Cerebellar nuclear complex (tissue), 1 donor: Measurements from ENCODE around the gene ACAA1.
"Not testable (repeated sequence)": the region's sequence is repeated elsewhere in the genome, so short reads cannot be mapped to it uniquely, and the experiment has no call there.

Experiments
- DNase-seq, 2 experiments: peaks; one replicate each; lab custom pipeline; 2025; lab: John Stamatoyannopoulos, UW

ACAA1 gene, protein sequence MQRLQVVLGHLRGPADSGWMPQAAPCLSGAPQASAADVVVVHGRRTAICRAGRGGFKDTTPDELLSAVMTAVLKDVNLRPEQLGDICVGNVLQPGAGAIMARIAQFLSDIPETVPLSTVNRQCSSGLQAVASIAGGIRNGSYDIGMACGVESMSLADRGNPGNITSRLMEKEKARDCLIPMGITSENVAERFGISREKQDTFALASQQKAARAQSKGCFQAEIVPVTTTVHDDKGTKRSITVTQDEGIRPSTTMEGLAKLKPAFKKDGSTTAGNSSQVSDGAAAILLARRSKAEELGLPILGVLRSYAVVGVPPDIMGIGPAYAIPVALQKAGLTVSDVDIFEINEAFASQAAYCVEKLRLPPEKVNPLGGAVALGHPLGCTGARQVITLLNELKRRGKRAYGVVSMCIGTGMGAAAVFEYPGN

DNA sequence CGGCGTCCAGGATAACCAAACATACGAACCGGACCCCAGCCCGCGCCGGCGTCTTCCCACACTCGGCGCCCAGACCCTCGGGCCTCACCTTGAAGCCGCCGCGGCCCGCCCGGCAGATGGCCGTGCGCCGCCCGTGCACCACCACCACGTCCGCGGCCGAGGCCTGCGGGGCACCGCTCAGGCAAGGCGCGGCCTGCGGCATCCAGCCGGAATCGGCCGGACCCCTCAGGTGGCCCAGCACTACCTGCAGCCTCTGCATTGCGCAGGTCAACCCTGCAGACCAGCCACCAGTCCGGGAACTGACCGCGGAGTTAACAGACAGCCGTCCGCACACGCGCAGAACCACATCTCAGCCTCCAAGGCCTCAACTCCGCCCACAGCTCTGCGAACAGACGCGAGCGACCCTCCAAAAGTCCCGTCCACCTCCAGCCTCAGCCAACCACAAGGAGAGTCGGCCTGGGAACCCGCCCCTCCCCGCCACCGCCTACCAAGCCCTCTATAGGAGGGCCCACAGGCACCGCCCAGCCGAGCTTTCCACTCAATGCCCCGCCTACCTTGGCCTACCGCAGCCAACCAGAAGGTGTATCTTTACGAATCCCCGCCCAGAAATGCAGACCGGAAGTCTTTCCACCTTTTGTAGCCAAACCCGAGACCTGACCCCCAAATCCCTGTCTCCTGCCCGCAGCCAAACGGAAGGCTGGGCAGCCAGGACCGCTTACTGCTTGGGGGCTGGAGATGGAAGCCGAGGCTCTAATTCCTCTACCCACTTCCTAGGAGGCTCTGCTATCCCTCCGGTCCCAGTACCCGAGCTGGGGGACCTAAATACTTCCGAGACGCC is at the start of gene ACAA1:
TSS of gene ACAA1 (minus strand) at position 351 of the 838 bp plus-strand sequence. CDS start at position 259, 92 bp downstream.
- peak; percentile 98 to 99 for DNase-seq

DNA sequence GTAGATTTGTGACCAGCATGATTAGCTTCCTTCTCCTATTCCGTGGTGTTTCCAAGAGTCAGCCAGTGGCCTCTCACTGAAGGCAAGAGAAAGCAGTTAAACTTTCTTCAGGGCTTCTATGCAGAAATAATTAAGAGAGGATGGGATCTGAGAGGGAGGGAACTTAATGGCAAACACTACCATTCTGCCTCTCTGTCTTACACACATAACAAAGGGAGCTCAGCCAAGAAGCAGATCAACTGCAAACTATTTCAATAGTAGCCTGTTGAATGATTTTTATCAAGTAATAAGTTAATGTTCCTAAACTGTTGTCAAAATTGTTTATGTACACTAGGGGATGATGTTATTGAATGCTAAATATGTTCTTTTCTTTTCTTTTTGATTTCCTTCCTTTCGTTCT is 40.3 kb upstream of the ACAA1 start:
- no peak for DNase-seq

DNA sequence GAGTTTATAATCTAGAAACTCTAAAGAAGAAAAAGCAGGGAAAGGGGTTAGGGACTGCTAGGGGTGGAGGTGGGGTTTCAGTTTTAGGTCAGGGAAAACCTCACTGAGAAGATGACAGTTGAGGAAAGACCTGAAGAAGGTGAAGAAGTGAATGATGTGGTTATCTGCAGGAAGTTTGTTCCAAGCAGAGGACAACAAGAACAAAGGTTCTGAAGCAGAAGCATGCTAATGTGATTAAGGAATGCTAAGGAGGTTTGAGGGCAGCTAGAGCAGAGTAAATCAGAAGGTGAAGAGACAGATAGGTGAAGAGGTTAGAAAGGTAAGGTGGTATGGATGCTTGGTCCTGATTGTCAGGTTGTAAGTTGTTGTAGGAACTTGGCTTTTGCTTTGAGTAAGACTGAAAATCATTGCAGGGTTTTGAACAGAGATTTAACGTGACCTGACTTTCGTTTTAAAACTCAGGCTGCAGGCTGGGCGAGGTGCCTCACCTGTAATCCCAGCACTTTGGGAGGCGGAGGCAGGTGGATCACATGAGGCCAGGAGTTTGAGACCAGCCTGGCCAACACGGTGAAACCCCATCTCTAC is 37.0 kb upstream of the ACAA1 start:
- DNase-seq: no peak

DNA sequence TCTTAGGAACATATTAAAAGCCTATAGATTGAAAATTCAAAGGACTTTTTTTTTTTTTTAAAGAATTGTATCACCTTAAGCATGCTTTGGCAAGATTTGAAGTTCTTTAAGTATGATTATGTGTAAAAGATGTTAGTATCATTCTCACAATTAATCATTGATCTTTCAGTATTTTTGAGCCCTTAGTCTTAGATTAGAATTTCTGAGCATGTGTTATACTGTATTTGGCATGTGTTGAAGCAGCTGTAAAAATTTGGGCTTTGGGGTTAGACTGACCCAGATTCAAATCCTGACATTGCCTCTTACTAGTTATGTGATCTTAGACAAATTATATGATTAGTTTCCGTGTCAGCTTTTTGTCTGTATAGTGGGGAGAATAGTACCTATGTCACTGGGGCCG is 34.7 kb upstream of the ACAA1 start:
- no peak for DNase-seq

DNA sequence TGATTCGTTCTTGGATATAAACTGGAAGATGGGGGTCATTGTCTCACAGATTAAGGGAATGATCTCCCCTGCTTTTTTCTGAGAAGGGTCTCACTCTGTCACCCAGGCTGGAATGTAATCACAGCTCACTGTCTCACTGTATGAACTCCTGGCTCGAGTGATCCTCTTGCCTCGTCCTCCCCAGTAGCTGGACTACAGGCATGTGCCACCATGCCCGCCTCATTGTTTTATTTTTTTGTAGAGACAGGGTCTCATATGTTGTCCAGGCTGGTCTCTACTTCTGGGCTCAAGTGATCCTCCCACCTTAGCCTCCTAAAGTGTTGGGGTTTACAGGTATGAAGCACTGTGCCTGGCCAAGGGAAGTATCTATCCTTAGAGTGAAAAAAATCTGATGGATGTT is 33.8 kb upstream of the ACAA1 start:
- no peak for DNase-seq

DNA sequence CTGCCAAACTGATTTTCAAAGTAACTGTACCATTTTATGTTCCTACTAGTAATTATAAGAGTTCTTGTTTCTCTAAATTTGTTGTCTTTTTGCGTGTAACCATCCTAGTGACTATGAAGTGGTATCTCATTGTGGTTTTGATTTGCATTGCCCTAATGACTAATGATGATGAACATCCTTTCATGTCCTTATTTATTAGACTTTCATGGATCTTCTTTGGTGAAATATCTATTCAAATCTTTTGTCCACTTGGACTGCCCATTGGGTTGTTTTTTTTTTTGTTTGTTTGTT is 32.0 kb upstream of the ACAA1 start:
- DNase-seq: no peak

DNA sequence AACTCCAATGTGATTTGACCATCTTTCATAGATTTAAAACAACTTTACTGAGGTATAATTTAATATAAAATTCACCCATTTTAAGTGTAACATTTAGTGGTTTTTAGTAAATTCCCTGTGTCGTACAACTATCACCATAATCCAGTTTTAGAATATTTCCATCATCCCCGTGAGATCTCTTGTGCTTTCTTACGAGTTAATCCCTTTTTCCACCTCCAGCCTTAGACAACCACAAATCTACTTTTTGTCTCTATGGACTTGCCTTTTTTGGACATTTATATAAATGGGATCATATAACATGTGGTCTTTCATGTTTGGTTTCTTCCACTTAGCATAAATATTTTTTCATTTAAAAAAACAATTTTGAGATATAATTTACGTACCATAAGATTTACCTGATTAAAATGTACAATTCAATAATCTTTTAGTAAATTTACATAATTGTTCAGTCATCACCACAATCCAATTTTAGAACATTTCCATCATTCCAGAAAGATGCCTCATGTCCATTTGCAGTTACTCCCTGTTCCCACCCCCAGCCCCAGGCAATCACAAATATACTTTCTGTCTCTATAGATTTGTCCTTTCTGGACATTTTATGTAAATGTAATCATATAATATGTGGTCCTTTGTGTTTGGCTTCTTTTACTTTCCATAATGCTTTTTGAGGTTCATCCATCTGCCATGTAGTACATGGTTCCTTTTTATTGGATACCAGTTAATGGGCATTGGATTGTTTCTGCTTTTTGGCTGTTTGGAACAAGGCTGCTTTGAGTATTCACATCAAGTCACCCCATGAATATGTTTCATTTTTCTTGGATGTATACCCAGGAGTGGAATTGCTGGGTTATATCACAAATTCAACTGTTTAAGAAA is 31.5 kb upstream of the ACAA1 start:
- DNase-seq: no peak

DNA sequence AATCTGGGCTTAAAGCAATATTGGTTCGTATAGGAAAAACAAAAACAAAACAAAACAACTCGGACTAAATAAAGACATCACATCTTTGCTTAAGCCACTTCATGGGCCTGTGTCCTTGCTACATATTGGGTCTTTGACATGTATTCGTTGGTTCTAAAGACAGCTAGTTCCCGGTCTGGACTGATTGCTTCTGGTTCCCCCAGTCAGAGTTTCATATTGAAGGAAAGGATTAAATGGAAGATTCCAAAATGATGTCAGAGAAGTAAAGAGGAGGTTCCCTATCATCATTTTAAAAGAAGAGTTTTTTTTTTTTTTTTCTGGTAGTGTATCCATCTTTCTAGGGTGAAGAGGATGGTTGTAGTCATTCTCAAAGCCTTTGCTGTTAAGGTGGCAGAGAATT is 30.7 kb upstream of the ACAA1 start:
- DNase-seq: no peak

DNA sequence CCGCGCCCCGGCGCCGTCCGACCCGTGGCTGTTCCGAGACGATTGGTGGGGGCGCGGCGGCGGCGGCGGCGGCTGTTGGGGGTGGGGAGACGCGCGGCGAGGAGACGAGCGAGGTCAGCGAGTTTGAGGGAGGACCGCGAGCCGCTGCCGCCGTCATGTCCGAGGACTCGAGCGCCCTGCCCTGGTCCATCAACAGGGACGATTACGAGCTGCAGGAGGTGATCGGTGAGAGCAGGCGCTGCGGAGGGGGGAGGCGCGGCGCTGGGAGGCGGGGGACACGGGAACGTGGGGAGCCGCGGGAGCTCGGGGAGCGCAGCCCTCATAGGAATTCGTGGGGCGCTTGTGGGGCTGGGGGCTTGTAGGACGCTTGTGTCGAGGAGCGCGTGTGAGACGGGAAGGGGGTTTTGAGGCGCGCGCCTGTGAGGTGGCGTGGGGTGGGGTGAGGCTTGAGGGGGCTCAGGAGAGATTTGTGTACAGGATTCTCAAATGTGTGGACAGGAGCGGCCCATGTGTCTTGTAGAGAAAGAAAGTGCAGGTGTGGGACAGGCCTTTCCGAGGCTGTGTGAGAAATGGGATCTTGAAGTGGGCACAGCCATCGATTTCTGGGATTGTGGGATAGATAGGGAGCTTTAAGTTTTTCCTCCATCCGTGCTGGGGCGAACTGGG is 28.9 kb upstream of the ACAA1 start:
- DNase-seq: no peak

DNA sequence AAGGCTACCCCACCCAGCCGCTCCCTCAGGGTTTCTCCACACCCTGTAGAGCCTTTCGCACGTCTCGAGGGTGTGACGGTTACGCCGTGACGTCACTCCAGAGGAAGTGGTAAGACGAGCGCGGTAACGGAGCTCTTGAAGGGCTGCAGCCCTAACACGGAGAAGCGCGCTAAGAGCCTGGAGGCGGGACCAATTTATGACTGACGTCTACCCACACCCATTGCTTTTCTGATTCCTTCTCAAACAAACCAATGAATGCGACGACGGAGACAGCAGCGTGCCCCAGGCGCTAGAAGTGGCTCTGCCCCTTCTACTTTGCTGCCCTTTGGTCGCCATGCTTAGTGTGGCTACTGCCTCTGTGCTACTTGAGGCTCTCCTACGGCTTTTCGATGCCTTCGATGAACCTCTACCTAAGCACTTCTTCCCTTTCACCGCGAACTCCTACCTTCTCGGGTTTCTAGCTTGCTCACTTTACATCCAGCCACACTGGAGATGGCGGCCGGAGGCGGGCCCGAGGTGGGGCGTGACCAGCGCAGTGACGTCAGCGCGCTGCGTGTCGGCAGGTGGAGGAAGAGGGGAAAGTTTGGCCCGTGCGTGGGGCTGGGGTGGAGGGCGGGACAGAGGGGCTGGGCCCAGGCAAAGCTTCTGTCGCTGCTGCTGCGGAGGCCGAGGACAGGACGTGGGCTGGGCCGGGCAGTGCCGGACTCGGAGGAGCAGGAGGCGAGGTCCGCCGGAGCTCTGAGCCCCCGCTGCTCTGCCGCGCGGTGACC is 28.2 kb upstream of the ACAA1 start, which contains the start of gene OXSR1:
TSS of gene OXSR1 (plus strand) at position 586 of the 770 bp plus-strand sequence. CDS start 340 bp downstream, outside the sequence.
- peak; percentile 94 to 97 for DNase-seq

DNA sequence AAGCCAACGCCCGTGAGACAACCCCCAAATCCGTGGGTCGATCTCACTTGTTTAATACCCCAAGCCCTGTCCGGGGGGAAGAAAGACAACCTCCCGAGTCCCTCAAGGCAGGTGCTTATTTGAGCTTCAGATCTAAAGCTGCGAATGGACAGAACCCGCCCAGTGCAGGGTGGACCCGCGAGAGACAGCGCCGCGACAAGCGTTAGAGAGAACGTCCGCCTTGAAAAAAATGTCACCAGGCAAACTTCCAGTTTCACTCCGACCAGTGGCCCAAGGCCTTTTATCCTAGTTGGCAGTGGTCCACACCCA is 27.7 kb upstream of the ACAA1 start:
- no peak for DNase-seq

DNA sequence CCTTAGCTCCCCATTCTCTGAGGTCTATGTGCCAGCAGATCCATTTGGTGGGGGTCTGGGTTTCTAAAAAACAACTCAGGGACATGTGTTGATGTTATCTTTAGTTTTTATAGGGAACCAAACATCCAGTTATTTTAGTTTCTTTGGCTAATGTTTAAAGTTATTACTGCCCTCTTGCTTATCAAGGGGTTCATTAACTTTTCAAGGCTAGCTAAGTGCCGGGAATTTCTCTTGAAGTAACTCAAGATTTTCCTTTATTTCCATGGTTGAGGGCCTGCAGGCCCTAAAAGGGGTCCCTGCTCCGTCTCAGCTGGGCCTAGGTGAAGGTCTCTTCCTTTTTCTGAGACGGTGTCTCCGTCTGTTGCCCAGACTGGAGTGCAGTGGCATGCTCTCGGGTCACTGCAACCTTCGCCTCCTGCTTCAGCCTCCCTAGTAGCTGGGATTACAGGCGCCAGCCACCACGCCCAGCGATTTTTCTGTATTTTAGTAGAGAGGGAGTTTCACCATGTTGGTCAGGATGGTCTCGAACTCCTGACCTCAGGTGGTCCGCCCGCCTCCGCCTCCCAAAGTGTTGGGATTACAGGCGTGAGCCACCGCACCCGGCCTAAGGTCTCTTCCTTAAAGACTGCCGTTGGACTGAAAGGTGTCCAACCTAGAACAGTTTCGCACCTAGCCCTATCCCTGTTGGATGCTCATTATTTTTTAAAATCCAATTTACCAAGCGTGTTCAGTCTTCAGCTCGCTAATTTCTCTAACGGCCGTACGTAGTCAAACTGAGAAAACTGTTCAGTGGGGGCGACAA is 27.1 kb upstream of the ACAA1 start:
- no peak for DNase-seq

DNA sequence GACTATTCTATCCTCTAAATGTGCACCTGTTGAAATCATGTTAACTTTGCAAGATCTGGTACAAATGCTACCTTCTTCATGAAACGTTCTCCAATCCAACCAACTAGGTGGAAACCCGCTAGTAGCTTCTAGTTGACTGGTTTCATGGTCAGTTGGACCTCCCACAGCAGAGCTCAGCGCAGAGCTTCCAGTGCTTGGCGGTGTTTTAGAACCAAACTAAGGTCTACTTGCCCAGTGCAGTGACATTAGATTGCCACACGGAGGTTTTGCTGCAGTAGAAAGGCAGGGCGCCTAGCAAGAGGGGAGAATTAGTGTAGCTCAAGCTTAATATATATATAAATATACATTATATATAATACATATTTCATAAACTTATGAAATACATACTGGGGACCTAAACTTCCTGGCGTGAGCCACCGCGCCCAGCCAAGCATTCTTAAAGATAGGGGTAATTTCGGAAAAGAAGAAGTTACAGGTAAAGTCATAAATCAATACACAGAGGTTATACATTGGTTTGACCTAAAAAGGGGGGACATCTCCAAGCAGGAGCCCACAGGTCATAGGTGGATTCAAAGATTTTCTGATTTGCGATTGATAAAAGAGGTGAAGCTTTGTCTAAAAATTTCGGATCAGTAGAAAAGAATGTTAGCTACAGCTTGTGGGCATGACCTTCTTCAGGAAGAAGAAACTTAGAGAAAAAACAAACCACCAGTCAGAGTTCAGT is 26.4 kb upstream of the ACAA1 start:
- DNase-seq: no peak

DNA sequence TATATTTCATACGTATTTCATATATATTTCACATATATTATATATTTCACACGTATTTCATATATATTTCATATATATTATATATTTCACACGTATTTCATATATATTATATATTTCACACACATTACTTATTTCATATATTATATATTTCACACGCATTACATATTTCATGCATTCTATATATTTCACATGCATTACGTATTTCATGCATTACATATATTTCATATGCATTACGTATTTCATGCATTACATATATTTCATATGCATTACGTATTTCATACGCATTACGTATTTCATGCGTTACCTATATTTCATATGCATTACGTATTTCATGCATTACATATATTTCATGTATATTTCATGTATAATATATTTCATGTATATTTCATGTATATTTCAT is 23.8 kb upstream of the ACAA1 start:
- DNase-seq: not testable (repeated sequence)

DNA sequence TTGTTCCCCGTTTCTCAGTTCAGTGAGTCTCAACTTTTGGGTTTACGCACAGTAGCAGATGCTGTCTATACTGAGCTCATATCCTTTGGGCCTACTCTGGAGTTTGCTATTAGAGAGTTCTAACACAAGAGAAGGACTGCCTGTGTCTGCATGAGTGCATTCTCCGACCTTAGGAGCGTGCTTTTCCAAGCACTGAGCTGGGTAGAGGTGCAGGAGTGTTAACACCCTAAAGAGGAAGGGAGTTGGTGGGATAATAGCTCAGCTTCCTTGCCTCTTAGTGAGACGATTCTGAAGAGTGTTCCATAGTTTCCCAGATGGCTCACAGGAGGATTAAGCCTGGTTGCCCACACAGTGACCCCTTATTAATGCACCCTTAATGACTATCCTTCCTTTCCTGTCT is 21.5 kb upstream of the ACAA1 start:
- DNase-seq: no peak

DNA sequence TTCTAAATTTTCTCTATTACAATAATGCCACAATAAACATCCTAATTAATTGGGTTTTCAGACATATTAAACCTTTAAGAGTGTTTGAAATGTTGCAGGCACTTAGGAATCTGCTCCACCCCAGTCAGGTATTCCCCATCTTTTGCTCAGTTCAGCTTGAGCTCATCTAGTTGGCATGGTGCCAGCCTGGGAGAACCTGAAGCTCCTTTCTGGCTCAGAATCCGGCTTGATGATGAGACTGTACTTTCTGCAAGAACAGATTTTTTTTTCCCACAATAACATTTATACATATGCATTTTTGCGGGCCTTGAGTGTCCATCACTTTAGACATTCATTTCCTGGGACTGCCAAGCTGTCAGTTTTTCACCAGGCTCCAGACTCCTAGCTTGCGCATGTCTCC is 20.7 kb upstream of the ACAA1 start:
- DNase-seq: no peak

DNA sequence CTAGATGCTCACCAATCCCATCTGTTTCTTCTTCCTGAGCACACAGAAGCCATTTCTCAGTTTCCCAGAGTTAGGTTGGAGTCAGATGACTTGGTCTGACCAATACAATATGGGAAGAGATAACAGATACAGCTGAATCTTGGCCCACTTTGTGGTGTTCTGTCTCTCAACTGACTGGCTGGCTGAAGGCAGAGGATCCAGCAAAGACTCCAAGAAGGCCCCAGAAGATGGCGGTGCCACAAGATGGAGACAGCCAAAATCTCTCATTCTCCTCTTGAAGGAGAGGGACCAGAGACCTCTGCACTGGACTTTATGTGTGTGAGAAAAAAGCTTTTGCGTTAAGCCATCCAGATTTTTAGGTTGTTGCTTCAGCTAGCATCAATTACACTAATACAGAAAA is 20.2 kb upstream of the ACAA1 start:
- DNase-seq: no peak

DNA sequence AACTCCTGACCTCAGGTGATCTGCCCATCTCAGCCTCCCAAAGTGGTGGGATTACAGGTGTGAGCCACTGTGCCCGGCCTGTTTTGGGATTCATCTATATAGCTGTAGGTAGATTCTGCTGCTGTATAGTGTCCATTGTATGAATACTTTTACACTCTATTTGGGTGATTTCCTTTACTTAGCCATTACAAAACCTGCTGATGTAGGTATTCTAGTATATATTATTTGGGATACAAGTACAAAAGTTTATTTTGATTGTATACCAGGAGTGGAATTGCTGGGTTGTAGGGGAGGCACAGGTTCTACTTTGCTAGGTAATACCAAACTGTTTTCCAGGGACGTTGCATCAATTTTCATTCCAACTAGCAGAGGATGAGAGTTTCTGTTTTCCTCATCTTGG is 18.9 kb upstream of the ACAA1 start:
- DNase-seq: no peak

DNA sequence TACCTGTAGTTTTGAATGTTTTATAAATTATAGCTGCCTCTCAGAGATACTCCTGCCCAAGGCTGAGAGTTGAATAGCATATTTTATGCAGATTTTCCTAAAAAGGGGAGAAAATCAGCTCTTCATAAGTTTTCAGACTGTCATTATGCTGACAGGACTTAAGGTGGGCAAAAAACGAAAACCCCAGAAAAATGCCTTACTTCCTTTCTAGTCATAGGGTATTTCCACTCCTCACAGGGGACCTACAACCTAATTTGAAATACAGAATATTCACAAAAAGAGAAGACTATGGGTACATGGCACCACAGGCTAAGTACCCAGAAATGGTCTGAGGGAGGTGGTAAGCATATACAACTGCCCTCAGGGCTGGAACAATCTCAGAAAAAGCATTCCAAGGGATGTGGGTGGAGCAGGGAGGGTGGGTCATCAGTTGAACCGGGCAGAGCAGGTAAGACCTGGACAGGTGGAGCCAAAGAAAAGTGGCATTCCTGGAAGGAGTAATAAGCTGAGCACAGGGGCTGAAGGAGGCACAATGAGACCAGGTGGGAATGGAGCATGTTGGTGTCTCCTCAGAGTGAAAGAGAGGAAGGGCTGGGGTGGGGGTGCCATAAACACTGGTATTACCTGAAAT is 17.8 kb upstream of the ACAA1 start:
- no peak for DNase-seq
